ENCODE results near the gene NUDT3.
"Not testable (repeated sequence)": the region's sequence is repeated elsewhere in the genome, so short reads cannot be mapped to it uniquely, and the experiment has no call there.

NUDT3 gene

DNA sequence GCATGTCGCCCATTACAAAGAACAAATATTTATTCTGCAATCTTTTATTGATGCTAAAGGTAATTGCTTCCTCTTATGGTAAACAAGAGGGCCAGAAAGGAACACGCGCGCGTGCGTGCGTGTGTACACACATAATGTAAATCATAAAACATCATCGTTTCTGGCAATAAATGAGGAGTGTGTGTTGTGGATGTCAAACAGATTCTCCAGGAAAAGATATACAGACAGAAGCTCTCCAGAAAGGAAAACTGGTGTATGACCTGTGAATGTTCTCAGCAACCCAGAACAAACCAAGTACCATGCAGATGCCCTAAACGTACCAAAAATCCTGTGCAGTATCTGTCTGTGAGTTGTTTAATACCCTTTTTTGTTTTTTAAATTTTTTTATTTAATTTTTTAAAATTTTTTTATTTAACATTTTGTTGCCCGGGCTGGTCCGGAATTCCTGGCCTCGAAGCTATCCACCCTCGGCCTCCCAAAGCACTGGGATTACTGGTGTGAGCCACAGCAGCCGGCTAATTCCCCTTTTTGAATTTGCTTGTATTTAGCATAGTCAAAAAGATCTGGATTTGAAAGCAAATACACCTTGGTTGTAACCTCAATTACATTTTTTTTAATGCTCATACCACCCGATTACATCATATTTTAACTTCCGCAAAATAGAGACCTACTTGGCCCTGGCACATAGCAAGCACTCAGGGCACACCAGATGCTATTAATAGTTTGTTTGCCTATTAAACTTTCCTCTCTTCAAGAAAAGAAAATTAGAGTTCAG, 909 bp upstream of the NUDT3 start:
- DNase-seq (ENCODE audit: low spot score) = no peak

DNA sequence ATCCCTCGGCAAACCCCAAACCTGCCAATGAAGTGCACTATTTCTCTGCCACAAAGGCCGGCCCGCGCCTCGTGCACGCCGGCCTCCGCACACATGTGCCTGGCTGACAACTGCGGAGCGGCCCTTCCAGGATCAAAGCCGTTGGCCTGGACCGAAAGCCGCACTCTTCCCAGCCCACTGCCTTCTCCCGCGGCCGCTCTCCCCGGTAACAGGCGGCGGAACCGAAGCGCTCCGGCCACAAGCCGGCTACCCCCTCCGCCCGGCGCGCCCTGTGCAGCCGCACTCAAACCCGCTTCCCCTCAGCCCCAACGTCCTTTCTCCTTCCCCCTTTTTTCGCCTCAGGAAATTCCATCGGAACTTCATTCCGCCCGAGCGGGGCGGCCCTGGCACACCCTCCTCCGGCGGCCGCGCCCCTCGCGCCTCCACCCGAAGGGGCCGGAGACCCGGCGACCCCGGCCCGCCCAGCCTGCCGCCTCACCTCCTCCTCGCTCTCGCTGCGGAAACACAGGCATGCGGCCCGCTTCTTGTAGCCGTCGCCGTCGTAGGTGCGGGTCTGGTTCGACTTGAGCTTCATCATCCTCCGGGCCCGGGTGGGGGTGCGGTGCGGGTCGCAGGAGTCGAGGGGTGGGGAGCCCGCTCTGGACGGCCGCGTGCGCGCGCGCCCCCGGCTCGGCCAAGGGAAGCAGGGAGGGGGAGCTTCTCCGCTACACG, 528 bp downstream of the NUDT3 start:
- DNase-seq (ENCODE audit: low spot score) = peak; percentile 63

DNA sequence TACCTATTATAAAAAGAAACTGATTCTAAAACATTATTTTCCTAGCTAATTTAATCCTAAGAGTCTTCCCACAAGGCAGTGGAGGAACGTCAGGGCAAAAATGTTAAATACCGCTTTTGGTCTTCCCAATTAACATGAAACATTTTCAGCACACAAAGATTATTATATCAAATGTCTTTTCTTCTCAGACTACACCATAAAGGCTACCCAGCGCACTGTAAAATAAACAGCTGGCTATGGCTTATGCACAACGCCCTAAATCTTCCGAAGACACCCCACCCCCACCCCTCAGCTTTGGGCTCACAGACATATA, 1.0 kb downstream of the NUDT3 start:
- DNase-seq (ENCODE audit: low spot score) = no peak

DNA sequence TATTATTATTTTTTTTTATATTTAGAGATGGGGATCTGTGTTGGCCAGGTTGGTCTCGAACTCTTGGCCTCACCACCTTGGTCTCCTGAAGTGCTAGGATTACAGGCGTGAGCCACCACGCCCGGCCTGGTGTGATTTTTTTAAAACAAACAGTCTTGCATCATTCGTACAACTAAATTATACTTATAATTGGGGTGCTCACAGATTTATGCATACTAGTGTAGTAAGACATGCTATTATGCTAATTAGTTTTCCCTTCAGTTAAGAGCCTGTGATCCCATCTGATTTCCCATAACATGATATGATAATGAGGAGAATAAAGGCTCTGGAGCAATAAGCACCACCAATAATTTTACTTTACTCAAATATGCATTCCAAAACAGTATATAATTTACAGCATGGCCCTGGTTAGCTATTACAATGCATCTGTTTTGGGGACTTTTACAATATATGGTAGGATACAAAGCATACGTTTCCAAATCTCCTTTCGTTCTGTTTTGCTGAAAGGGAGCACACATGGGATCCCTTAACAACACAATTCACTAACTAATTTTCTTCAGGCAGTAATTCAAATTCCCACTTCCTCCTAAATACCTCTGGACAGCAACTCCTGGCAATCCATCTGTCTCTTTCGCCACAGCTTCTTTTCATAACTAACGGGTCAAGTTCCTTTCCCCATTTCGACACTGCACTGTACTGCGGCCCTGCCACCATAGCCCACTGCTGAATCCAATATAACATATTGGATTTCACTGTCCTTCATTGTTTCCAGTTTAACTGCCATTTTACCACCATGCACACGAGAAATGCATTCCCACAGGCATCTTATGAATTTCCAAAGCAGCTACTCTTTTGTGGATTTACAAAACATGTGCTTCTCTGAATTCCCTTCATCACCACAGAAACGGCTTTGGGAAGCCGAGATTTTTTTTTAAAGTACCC, 1.7 kb downstream of the NUDT3 start:
- no peak for DNase-seq (ENCODE audit: low spot score)

DNA sequence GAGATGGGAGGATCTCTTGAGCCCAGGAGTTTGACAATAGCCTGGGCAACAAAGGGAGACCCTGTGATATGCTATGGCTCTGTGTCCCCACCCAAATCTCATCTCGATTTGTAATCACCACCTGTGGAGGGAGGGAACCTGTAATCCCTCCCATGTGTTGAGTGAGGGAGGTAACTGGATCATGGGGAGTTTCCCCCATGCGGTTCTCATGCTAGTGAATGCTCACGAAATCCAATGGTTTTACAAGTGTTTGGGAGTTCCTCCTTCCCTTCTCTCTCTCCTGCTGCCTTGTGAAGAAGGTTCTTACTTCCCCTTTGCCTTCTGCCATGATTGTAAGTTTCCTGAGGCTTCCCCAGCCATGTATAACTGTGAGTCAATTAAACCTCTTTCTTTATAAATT, 3.4 kb downstream of the NUDT3 start:
- no peak for DNase-seq (ENCODE audit: low spot score)

DNA sequence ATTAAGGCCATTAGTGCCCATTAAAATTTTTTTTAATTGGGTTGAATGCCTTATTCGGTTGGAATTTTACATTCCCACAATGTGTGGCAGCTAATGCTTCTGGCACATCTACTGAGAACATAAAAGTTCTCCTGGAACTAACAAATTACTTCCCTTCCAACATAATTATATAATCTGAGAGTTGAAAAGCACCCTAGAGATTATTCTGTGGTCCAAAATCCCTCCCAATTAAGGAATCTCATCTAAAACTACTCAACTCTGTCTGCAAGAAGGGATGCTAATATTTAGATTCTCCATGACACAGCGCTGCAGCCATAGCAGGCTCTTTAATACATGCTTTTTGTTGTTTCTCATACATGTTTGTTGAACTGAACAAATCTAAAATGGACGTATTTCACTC, 4.0 kb downstream of the NUDT3 start:
- no peak for DNase-seq (ENCODE audit: low spot score)

DNA sequence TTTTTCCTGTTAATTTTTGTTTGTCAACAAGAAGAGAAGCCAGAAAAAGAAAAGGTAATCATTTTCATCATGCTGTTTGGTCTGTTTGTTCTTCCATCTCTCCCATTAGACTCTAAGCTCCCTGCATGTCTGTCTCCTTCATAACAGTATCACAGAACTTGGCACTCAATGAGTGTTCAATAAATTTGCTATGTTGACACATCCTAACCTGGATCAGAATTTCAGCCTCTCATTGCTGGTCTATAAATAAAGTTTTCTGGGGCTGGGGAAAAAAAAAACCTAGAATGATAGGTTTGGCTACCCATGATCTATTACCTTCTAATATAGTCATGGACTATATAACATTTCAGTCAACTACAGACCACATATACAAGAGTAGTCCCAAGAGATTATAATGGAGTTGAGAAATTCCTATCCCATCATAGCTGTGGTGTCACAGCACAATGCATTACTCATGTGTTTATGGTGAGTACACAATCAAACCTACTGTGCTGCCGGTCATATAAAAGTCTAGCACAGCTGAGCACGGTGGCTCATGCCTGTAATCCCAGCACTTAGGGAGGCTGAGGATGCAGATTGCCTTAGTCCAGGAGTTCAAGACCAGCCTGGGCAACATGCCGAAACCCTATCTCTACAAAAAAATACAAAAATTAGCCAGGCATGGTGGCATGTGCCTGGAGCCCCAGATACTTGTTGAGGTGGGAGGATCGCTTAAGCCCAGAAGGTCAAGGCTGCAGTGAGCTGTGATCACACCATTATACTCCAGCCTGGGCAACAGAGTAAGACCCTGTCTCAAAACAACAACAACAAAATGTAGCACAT, 5.9 kb downstream of the NUDT3 start:
- DNase-seq (ENCODE audit: low spot score) = no peak

DNA sequence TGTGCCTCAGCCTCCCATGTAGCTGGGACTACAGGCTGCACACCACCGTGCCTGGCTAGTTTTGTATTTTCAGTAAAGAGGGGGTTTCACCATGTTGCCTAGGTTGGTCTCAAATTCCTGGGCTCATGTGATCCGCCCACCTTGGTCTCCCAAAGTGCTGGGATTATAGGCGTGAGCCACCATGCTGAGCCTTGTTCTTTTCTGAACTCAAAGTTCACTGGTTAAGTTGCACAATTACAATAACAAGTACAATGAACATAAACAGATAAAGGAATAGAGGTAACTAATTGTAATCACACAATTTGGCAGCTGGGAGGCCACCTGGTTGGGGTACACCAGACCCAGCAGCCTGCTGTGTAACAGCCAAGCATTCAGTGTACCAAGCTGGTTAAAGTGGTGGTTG, 6.7 kb downstream of the NUDT3 start:
- DNase-seq (ENCODE audit: low spot score) = no peak

DNA sequence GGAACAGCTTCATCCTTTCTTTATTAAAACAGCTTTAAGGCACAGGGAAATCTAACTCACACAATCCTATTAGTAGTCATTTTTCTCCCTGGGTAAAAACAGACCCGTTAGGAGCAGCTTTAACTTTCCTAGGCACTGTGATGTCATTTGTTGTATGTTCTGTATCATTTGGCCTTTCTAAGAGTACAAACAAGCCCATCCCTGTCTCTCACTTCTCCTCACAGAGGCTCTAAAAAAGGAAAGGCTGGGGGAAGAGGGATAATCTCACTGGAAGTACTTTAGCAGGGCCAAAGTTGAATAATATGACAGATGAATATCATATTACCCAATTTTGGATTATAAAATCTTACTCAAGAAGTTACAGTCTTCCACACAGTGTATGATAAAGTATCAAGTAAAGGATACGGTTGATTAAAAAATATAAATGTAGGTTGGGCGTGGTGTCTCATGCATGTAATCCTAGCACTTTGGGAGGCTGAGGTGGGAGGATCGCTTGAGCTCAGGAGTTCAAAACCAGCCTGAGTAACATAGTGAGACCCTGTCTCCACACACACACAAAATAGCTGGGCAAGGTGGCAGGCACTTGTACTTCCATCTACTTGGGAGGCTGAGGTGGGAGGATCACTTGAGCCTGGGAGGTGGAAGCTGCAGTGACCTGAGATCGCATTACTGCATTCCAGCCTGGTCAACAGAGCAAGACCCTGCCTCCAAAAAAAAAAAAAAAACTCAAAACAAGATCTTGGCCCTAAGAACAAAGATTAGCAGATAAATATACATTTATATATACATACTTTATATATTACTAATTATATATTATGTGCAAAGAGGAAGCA, 7.9 kb downstream of the NUDT3 start:
- no peak for DNase-seq (ENCODE audit: low spot score)

DNA sequence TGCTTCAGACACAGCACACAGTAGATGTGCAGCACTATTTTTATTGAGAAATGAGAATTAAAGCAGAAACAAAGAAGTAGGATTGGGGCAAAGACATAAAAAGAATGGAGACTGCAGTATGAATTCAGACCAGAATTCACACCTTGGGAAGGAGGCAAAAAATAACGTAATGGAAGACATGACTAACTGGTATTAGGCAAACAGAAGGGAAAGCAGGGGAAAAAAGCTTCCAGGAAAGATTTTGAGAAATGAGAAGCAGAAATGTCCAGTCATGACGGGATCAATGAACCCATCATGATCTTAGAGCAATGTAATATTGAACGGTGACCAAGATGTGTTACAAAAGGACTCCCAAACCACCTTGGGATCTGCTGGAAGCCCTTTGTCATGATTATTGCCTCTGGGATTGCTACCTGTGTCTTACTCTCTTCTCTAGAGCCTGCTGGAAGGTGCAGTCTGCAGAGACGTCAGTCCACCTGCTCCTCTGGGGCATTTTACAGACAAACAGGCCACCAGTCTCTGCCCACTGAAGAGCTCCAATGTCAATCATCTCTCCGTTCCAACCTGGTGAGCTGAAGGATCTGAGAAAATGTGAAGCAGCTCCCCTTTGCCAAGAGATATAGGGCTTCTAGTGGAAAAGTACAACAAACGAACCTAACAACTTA, 8.7 kb downstream of the NUDT3 start:
- DNase-seq (ENCODE audit: low spot score) = no peak

DNA sequence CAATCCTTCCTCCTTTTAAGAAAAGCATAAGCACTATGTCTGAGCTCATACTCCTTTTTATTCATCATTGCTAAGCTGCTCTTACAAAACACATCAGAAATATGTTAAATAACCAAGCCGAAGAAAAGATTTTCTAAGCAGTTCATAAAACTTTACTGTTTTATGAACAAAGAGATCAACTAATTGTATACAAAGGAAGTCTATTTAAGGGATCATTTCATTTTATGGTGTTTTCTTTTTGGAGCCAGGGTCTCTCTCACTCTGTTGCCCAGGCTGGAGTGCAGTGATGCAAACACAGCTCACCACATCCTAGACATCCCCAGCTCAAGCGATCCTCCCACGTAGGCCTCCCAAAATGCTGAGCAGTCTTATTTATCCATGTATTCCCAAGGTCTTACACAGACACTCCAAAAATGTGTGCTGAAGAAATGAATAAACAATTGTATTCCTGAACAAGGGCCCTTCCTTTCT, 9.3 kb downstream of the NUDT3 start:
- DNase-seq (ENCODE audit: low spot score) = no peak

DNA sequence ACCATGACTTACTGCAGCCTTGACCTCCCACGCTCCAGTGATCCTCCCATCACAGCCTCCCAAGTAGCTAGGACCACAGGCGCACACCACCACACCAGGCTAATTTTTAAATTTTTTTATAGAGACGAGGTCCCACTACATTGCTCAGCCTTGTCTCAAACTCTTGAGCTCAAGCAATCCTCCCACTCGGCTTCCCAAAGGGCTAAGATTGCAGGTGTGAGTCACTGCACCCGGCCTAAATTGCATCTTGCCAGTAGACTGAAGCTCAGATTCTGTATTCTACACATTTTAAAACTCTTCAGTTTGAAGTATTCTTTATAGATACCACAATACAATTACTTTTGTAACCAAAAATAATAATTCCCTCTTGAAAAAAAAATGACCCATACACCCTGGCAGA, 11.4 kb downstream of the NUDT3 start:
- no peak for DNase-seq (ENCODE audit: low spot score)

DNA sequence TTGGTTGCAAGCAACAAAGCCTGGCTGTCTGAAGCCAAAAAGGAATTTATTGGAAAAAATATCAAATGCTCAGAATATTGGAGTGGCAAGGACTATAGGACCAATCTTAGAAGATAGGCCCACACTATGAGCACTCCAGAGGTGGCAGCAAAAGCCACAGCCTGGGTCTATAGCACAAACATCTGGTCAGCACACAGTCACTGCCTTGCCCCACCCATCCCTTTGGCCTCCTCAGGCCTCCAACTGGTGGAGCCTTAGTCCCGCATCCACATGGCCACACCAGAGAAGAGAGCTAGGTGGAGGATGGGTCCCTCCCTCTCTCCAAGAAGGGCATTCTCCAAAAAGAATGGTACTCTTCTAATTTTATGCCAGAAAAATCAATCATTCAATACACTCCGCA, 14.0 kb downstream of the NUDT3 start:
- no peak for DNase-seq (ENCODE audit: low spot score)

DNA sequence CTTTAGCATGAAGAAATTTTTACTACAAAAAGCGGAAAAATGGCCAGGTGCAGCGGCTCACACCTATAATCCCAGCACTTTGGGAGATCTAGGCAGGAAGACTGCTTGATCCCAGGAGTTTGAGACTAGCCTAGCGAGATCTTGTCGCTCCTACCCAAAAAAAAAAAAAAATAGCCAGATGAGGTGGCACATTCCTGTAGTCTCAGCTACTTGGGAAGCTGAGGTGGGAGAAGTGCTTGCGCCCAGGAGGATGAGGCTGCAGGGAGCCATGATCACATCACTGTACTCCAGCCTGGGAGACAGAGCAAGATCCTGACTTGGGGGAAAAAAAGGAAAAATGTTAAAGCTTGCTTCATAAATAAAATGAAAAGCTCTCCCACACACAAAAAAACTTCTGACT, 14.5 kb downstream of the NUDT3 start:
- no peak for DNase-seq (ENCODE audit: low spot score)

DNA sequence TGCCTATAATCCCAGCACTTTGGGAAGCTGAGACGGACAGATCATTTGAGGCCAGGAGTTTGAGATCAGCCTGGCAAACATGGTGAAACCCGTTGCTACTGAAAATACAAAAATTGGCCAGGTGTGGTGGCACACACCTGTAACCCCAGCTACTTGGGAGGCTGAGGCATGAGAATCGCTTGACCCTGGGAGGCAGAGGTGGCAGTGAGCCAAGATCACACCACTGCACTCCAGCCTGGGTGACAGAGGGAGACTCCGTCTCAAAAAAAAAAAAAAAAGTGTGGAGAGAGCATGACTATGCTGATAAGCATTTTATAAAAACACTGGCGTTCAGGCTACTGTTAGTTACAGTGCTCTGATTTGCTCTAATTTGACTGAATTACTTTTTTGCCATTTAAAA, 14.9 kb downstream of the NUDT3 start:
- DNase-seq (ENCODE audit: low spot score) = not testable (repeated sequence)

DNA sequence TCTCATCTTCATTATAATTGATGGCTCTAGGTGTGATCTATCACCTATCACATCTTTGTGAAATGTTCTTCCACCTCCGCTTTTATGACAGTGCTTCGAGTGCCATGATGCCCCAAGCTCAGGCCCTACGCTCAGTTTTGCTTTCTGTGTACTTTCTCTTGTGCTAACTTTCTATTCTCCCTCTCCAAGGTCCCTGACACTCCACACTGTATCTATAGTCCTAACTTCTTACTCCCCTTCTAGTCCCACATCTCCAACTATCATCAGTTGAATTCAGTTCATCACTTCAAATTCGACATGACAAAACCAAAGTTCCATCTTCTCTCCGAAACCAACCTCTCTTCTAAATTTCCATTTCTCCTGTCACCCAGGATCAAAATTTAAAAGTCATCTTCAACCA, 16.6 kb downstream of the NUDT3 start:
- no peak for DNase-seq (ENCODE audit: low spot score)

DNA sequence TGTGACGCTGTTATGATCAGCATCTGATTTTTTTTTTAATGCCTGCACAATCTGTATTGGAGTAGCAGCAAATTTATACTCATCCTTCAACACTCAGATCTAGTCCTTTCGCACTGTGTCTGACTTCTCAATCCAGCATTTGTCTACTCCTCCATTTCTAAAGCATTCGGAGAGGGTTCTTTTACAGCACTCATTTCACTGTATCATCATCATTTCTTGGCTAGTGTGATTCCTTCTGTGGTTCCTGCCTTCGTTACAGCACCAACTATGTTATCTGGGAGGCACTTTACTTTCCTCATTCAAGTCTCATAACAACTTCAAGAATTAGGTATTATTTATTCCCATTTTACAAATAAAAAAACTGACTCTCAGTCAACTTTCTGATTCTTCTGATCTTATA, 18.0 kb downstream of the NUDT3 start:
- no peak for DNase-seq (ENCODE audit: low spot score)

DNA sequence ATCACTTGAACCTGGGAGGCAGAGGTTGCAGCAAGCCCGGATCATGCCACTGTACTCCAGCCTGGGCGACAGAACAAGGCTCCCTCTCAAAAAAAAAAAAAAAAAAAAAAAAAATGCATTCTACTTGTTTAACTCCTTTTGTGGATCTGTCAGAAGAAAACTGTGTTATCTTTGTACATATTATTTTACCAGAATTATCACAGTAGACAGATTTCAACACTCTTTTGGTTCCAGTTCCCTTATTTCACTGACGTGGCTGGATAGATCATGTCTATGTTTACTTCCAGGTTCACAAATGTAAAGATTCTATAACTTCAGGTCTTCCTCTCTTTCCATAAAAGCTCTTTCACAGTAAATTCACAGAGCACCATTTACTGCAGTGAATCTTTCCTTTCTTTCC, 18.4 kb downstream of the NUDT3 start:
- DNase-seq (ENCODE audit: low spot score) = no peak

DNA sequence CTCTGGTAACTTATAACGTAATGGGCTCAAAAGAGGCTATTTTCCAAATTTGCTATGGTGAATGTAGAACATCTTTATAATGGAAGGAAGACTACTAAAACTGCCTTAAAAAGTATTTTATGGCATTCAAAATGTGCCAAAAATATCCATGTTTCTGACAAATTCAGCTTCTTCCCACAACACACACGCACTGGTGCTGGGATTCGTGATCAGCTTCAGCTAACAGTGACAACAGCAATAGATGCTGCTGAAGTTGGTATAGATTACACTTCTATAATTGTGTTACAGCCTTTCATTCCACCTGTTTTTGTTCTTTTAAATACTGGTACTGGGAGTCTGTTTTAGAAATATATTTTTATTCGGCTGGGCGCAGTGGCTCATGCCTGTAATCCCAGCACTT, 19.0 kb downstream of the NUDT3 start:
- DNase-seq (ENCODE audit: low spot score) = no peak

DNA sequence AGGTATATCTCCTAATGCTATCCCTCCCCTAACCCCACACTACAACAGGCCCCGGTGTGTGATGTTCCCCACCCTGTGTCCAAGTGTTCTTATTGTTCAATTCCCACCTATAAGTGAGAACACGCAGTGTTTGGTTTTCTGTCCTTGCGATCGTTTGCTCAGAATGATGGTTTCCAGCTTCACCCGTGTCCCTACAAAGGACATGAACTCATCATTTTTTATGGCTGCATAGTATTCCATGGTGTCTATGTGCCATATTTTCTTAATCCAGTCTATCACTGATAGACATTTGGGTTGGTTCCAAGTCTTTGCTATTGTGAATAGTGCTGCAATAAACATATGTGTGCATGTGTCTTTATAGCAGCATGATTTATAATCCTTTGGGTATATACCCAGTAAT, 20.6 kb downstream of the NUDT3 start:
- not testable (repeated sequence) for DNase-seq (ENCODE audit: low spot score)
